ENCODE data around the gene ERMP1.
"Not testable (repeated sequence)": the region's sequence is repeated elsewhere in the genome, so short reads cannot be mapped to it uniquely, and the experiment has no call there.

The ERMP1 gene

GRCh38 chr9:5820425-5820824, 12.5 kb downstream of the ERMP1 start:
- no peak overlapping the region for H3K4me3 ChIP-seq (ENCODE audit: low read depth, low read length)

GRCh38 chr9:5819174-5819573, 13.7 kb downstream of the ERMP1 start:
- no peak overlapping the region for H3K4me3 ChIP-seq (ENCODE audit: low read depth, low read length)

GRCh38 chr9:5818424-5819142, 14.3 kb downstream of the ERMP1 start:
- H3K4me3 ChIP-seq (ENCODE audit: low read depth, low read length) = no peak overlapping the region

- no peak overlapping the region for H3K4me3 ChIP-seq (ENCODE audit: low read depth, low read length)
These were observed 15.1 kb downstream of the ERMP1 start for GRCh38 chr9:5817862-5818261.

GRCh38 chr9:5815461-5815860, 17.5 kb downstream of the ERMP1 start:
- H3K4me3 ChIP-seq (ENCODE audit: low read depth, low read length) = no peak overlapping the region

- no peak overlapping the region for H3K4me3 ChIP-seq (ENCODE audit: low read depth, low read length)
These were observed 19.1 kb downstream of the ERMP1 start for GRCh38 chr9:5813824-5814223.

GRCh38 chr9:5811751-5812150, 21.2 kb downstream of the ERMP1 start:
- no peak overlapping the region for H3K4me3 ChIP-seq (ENCODE audit: low read depth, low read length)

GRCh38 chr9:5805478-5805877, 27.4 kb downstream of the ERMP1 start:
- no peak overlapping the region for H3K4me3 ChIP-seq (ENCODE audit: low read depth, low read length)

- no peak overlapping the region for H3K4me3 ChIP-seq (ENCODE audit: low read depth, low read length)
These were observed 31.2 kb downstream of the ERMP1 start for GRCh38 chr9:5801739-5802113.

GRCh38 chr9:5800969-5801738, 31.8 kb downstream of the ERMP1 start:
- H3K4me3 ChIP-seq (ENCODE audit: low read depth, low read length) = no peak overlapping the region

- not testable (repeated sequence) for H3K4me3 ChIP-seq (ENCODE audit: low read depth, low read length)
These were observed 32.5 kb downstream of the ERMP1 start for GRCh38 chr9:5800378-5800777.

- no peak overlapping the region for H3K4me3 ChIP-seq (ENCODE audit: low read depth, low read length)
These were observed 33.6 kb downstream of the ERMP1 start for GRCh38 chr9:5799314-5799713.

- no peak overlapping the region for H3K4me3 ChIP-seq (ENCODE audit: low read depth, low read length)
These were observed 34.3 kb downstream of the ERMP1 start for GRCh38 chr9:5798581-5798980.

GRCh38 chr9:5796298-5796697, 36.6 kb downstream of the ERMP1 start:
- no peak overlapping the region for H3K4me3 ChIP-seq (ENCODE audit: low read depth, low read length)

GRCh38 chr9:5793812-5794211, 39.1 kb downstream of the ERMP1 start:
- H3K4me3 ChIP-seq (ENCODE audit: low read depth, low read length) = no peak overlapping the region

GRCh38 chr9:5791870-5792269, 41.0 kb downstream of the ERMP1 start:
- H3K4me3 ChIP-seq (ENCODE audit: low read depth, low read length) = no peak overlapping the region

- H3K4me3 ChIP-seq (ENCODE audit: low read depth, low read length) = no peak overlapping the region
These were observed 42.0 kb downstream of the ERMP1 start for GRCh38 chr9:5790923-5791322.

- H3K4me3 ChIP-seq (ENCODE audit: low read depth, low read length) = no peak overlapping the region
These were observed 43.4 kb downstream of the ERMP1 start for GRCh38 chr9:5789489-5789888.

GRCh38 chr9:5787759-5788302, 45.1 kb downstream of the ERMP1 start:
- H3K4me3 ChIP-seq (ENCODE audit: low read depth, low read length) = no peak overlapping the region

GRCh38 chr9:5787220-5787619, 45.7 kb downstream of the ERMP1 start:
- no peak overlapping the region for H3K4me3 ChIP-seq (ENCODE audit: low read depth, low read length)

GRCh38 chr9:5786370-5787127, 46.4 kb downstream of the ERMP1 start:
- H3K4me3 ChIP-seq (ENCODE audit: low read depth, low read length) = no peak overlapping the region

Measured in iPS-11a (cell line).